ENCODE results near the gene FGG. TPM values are rescaled to one million over a fixed set of nuclear protein-coding genes. Genes with fewer than 3 reads are reported as not detected.

Gene FGG
- total and polyA plus RNA-seq, 2 donors from 2014 or later: 1.8 to 2.8 TPM

DNA sequence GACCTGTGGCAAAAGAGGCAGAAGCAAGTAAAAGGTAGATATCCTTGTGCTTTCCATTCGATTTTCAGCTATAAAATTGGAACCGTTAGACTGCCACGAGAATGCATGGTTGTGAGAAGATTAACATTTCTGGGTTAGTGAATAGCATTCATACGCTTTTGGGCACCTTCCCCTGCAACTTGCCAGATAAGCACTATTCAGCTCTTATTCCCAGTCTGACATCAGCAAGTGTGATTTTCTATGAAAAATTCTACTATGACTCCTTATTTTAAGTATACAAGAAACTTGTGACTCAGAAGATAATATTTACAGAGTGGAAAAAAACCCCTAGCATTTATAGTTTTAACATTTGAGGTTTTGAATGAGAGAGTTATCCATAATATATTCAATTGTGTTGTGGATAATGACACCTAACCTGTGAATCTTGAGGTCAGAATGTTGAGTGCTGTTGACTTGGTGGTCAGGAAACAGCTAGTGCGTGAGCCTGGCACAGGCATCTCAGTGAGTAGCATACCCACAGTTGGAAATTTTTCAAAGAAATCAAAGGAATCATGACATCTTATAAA, 45.7 kb downstream of the FGG start:
- Histone ChIP-seq H3K27me3 (ENCODE audit: control insufficient read depth, insufficient read depth, low read length) (no peaks in the 10 kb centered on the region), H3K4me1 (ENCODE audit: control insufficient read depth in 2 of 3, insufficient read depth in 2 of 3, low read depth in 1 of 3, low read length in 3 of 3) (no peaks in the 10 kb centered on the region), H3K9me3 (ENCODE audit: control insufficient read depth in 2 of 3, insufficient read depth in 1 of 3, low read length in 3 of 3) (no peaks in the 10 kb centered on the region), H3K9ac (ENCODE audit: low read length in 3 of 3) (no peak overlapping the region), H3K27ac (ENCODE audit: low read depth in 2 of 2, low read length in 2 of 2) (no peak overlapping the region), H3K4me3 (ENCODE audit: low read length in 3 of 3) (peak overlapping the region in 1 of 3 donors; percentile 39), H3K36me3 (ENCODE audit: control insufficient read depth in 2 of 3, insufficient read depth in 3 of 3, low read length in 3 of 3) (no peaks in the 10 kb centered on the region)
- intact Hi-C loops (cut with DNase I): no loop called here
- no peak for DNase-seq
- no peak for FAIRE-seq
- TF ChIP-seq, protein P1, sequence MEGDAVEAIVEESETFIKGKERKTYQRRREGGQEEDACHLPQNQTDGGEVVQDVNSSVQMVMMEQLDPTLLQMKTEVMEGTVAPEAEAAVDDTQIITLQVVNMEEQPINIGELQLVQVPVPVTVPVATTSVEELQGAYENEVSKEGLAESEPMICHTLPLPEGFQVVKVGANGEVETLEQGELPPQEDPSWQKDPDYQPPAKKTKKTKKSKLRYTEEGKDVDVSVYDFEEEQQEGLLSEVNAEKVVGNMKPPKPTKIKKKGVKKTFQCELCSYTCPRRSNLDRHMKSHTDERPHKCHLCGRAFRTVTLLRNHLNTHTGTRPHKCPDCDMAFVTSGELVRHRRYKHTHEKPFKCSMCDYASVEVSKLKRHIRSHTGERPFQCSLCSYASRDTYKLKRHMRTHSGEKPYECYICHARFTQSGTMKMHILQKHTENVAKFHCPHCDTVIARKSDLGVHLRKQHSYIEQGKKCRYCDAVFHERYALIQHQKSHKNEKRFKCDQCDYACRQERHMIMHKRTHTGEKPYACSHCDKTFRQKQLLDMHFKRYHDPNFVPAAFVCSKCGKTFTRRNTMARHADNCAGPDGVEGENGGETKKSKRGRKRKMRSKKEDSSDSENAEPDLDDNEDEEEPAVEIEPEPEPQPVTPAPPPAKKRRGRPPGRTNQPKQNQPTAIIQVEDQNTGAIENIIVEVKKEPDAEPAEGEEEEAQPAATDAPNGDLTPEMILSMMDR (IDR thresholded peaks at IDR 0.05; ENCODE audit: borderline replicate concordance, extremely low read depth, insufficient read depth): no peak

DNA sequence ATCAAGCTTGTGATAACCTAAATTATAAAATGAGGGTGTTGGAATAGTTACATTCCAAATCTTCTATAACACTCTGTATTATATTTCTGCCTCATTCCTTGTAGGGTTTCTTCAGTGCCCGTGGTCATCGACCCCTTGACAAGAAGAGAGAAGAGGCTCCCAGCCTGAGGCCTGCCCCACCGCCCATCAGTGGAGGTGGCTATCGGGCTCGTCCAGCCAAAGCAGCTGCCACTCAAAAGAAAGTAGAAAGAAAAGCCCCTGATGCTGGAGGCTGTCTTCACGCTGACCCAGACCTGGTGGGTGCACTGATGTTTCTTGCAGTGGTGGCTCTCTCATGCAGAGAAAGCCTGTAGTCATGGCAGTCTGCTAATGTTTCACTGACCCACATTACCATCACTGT, 46.8 kb downstream of the FGG start:
- no peaks in the 10 kb centered on the region for H3K9me3 ChIP-seq (ENCODE audit: control insufficient read depth in 2 of 3, insufficient read depth in 1 of 3, low read length in 3 of 3)
- TF ChIP-seq, protein P1 (IDR thresholded peaks at IDR 0.05; ENCODE audit: borderline replicate concordance, extremely low read depth, insufficient read depth): no peak

DNA sequence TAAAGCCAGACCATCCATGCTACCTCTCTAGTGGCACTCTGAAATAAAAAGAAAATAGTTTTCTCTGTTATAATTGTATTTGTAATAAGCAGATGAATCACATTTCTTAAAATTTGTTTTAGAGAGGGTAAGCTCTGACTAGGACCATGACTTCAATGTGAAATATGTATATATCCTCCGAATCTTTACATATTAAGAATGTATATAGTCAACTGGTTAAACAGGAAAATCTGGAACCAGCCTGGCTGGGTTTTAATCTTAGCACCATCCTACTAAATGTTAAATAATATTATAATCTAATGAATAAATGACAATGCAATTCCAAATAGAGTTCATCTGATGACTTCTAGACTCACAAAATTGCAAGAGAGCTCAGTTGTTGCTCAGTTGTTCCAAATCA, 48.1 kb downstream of the FGG start:
- no peak overlapping the region for H3K27ac ChIP-seq (ENCODE audit: low read depth in 2 of 2, low read length in 2 of 2)
- DNase-seq: no peak
- H3K9ac ChIP-seq (ENCODE audit: low read length in 3 of 3): no peak overlapping the region
- H3K4me1 ChIP-seq (ENCODE audit: control insufficient read depth in 2 of 3, insufficient read depth in 2 of 3, low read depth in 1 of 3, low read length in 3 of 3): no peaks in the 10 kb centered on the region
- no peak for FAIRE-seq
- intact Hi-C loops (cut with DNase I): no loop called here
- no peaks in the 10 kb centered on the region for H3K36me3 ChIP-seq (ENCODE audit: control insufficient read depth in 2 of 3, insufficient read depth in 3 of 3, low read length in 3 of 3)
- no peaks in the 10 kb centered on the region for H3K9me3 ChIP-seq (ENCODE audit: control insufficient read depth in 2 of 3, insufficient read depth in 1 of 3, low read length in 3 of 3)
- H3K27me3 ChIP-seq (ENCODE audit: control insufficient read depth, insufficient read depth, low read length): no peaks in the 10 kb centered on the region
- peak overlapping the region in 1 of 3 donors; percentile 43 for H3K4me3 ChIP-seq (ENCODE audit: low read length in 3 of 3)
- TF ChIP-seq, protein P1 (IDR thresholded peaks at IDR 0.05; ENCODE audit: borderline replicate concordance, extremely low read depth, insufficient read depth): no peak

More for the DNA sequence above, 46.8 kb downstream of the FGG start:
- H3K36me3 ChIP-seq (ENCODE audit: control insufficient read depth in 2 of 3, insufficient read depth in 3 of 3, low read length in 3 of 3): no peaks in the 10 kb centered on the region
- peak in 1 of 5 donors; percentile 53 for DNase-seq
- no peak for FAIRE-seq
- H3K27me3 ChIP-seq (ENCODE audit: control insufficient read depth, insufficient read depth, low read length): no peaks in the 10 kb centered on the region
- H3K4me1 ChIP-seq (ENCODE audit: control insufficient read depth in 2 of 3, insufficient read depth in 2 of 3, low read depth in 1 of 3, low read length in 3 of 3): no peaks in the 10 kb centered on the region
- H3K27ac ChIP-seq (ENCODE audit: low read depth in 2 of 2, low read length in 2 of 2): no peak overlapping the region
- no peak overlapping the region for H3K9ac ChIP-seq (ENCODE audit: low read length in 3 of 3)
- peak overlapping the region in 1 of 3 donors; percentile 43 for H3K4me3 ChIP-seq (ENCODE audit: low read length in 3 of 3)
- intact Hi-C loops (cut with DNase I): no loop called here

Data from kidney (tissue), 14 donors.